Ascending aorta (tissue), 2 donors: ENCODE measurements around the gene MYO18A. TPM values are rescaled to one million over a fixed set of nuclear protein-coding genes. Genes with fewer than 3 reads are reported as not detected.

Source experiments
- DNase-seq, 2 donors: peaks; one replicate each; pipeline ENCODE4 v3.0.0-alpha.2; 2019; ENCODE audit warnings: low spot score in 2 of 2
- H3K27ac ChIP-seq, 2 donors: fragments of 200-600 bp; sonication (generic); one replicate each; pipeline ENCODE4 v1.5.1; 2016 to 2017; ENCODE audit warnings: mild to moderate bottlenecking in 1 of 2
- H3K27me3 ChIP-seq: fragments of 200-600 bp; sonication (generic); one replicate; pipeline ENCODE4 v1.5.1; 2017
- H3K36me3 ChIP-seq, 2 donors: fragments of 200-600 bp; sonication (generic); one replicate each; pipeline ENCODE4 v1.5.1; 2016
- H3K4me1 ChIP-seq, 2 donors: fragments of 200-600 bp; sonication (generic); one replicate each; pipeline ENCODE4 v1.5.1; 2016 to 2017; ENCODE audit warnings: mild to moderate bottlenecking in 1 of 2
- H3K4me3 ChIP-seq, 2 donors: fragments of 200-600 bp; sonication (generic); one replicate each; pipeline ENCODE4 v1.5.1; 2016 to 2017; ENCODE audit warnings: mild to moderate bottlenecking in 1 of 2
- H3K9me3 ChIP-seq, 2 donors: fragments of 200-600 bp; sonication (generic); one replicate each; pipeline ENCODE4 v1.5.1; 2016
- intact Hi-C: fragments of 100-400 bp; cut with DNase I; formaldehyde crosslinking; loops from one replicate; pipeline ENCODE4 v1.15.1; 2023
- total RNA-seq: library from RNA; depleted of rRNA; stranded (reverse); fragments of >200 nt; gene quantifications from one replicate; pipeline ENCODE4 v1.1.0, GENCODE V29; 2016
- TF ChIP-seq, protein P1 (sequence below), 3 experiments: fragments of 200-600 bp in 2 of 3; fragments of 450-650 bp in 1 of 3; sonication (generic) in 2 of 3; IDR thresholded peaks; one replicate each; pipeline ENCODE4 v1.5.1; 2016 to 2019; ENCODE audit warnings: antibody characterized with exemption in 3 of 3, mild to moderate bottlenecking in 1 of 3, moderate library complexity in 1 of 3

Gene MYO18A
- total RNA-seq, 1 donor from 2014 or later, result 185 TPM

DNA sequence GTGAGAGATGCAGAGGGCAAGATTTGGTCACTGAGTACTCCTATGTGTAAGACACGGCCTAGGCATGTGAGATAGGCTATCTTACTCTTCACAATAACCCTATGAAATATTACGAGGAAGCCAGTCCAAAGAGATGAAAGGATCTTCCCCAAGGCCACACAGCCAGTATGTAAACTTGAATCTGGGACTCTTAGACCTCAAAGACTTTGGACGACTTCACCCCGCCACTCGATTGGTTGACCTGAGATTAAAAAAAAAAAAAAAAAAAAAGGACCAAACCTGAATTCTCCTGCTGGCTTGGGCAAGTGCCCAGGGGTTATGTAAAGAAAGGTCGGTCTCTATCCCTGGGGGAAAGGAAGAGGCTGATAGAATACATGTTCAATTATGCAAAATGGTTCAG is 104.1 kb downstream of the MYO18A start:
- Histone ChIP-seq H3K27ac (no peak overlapping the region), H3K27me3 (no peaks in the 10 kb centered on the region), H3K36me3 (peaks cover 29 to 41% of the 10 kb centered on the region in 2 donors), H3K9me3 (no peaks in the 10 kb centered on the region), H3K4me3 (no peak overlapping the region), H3K4me1 (no peaks in the 10 kb centered on the region)
- intact Hi-C loops, result no loop called here
- TF ChIP-seq, protein P1, sequence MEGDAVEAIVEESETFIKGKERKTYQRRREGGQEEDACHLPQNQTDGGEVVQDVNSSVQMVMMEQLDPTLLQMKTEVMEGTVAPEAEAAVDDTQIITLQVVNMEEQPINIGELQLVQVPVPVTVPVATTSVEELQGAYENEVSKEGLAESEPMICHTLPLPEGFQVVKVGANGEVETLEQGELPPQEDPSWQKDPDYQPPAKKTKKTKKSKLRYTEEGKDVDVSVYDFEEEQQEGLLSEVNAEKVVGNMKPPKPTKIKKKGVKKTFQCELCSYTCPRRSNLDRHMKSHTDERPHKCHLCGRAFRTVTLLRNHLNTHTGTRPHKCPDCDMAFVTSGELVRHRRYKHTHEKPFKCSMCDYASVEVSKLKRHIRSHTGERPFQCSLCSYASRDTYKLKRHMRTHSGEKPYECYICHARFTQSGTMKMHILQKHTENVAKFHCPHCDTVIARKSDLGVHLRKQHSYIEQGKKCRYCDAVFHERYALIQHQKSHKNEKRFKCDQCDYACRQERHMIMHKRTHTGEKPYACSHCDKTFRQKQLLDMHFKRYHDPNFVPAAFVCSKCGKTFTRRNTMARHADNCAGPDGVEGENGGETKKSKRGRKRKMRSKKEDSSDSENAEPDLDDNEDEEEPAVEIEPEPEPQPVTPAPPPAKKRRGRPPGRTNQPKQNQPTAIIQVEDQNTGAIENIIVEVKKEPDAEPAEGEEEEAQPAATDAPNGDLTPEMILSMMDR (IDR thresholded peaks at IDR 0.05), result no peak
- DNase-seq, result no peak

DNA sequence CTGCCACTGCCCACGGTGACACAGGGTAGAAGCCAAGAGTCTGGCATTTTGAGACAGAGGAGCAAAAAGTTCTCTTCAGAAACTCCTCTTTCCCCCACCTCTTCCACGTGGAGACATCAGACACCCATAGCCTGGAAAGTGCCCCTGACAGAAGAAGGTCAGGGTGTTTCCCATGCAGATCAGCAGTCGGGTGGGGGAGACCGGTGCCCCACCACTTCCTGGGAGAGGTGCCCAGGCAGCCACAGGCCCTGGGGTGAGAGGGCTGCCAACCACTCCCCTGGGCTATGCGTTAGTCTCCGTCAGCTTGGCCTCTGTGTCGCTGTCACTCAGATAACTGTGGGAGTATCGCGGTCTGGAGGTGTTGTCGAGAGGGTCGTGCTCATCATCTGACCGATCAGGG is 105.7 kb downstream of the MYO18A start:
- Histone ChIP-seq H3K36me3 (peaks cover 13 to 25% of the 10 kb centered on the region in 2 donors), H3K27me3 (no peaks in the 10 kb centered on the region), H3K9me3 (no peaks in the 10 kb centered on the region), H3K27ac (no peak overlapping the region), H3K4me3 (no peak overlapping the region), H3K4me1 (peaks cover 0 to 9% of the 10 kb centered on the region in 2 donors)
- TF ChIP-seq, protein P1 (IDR thresholded peaks at IDR 0.05), result no peak
- no peak for DNase-seq
- intact Hi-C loops, result no loop called here

DNA sequence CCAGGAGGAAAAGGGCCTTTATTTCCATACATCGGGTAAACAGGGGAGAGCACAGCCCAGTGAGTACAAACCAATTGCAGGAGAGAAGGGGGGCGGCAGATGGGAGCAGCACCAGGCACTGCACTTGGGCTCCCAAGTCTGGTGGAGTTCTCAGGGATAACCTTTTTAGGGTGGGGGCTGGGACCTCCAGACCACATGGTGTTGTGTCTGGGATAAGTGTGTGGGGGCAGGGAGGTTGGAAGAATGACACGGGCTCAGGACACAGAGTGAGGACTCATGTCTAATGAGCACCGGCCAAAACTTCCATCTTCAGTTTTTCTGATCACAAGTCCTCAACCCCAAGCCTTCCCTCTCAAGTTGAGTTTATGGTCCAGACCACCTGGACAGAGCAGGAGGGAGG is 106.7 kb downstream of the MYO18A start:
- no peak for DNase-seq
- Histone ChIP-seq H3K4me3 (no peak overlapping the region), H3K36me3 (peaks cover 5 to 16% of the 10 kb centered on the region in 2 donors), H3K27ac (no peak overlapping the region), H3K4me1 (peaks cover 0 to 9% of the 10 kb centered on the region in 2 donors), H3K9me3 (no peaks in the 10 kb centered on the region), H3K27me3 (no peaks in the 10 kb centered on the region)
- intact Hi-C loops, result no loop called here
- TF ChIP-seq, protein P1 (IDR thresholded peaks at IDR 0.05), result no peak

DNA sequence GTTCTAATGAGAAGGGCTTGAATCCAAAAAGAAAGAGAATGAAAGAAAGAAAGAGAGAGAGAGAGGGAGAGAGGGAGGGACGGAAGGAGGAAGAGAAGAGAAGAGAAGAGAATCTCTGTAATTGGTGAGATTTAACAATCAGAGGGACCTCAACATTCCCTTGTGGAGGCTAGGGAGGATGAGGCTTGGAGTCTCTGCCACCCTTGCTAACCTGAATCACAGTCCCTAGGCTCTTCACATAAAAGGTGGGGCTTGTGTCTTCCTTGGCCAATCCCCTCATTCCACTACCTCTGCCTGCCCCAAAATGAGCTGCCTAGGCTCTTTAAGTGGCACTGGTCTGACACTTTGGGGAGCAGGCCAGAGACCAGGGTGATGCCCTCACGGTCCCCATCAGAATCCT is 107.2 kb downstream of the MYO18A start:
- DNase-seq, result no peak
- Histone ChIP-seq H3K9me3 (no peaks in the 10 kb centered on the region), H3K4me1 (peaks cover 0 to 9% of the 10 kb centered on the region in 2 donors), H3K27ac (no peak overlapping the region), H3K36me3 (peaks cover under 1 to 13% of the 10 kb centered on the region in 2 donors), H3K27me3 (no peaks in the 10 kb centered on the region), H3K4me3 (no peak overlapping the region)
- TF ChIP-seq, protein P1 (IDR thresholded peaks at IDR 0.05), result no peak
- intact Hi-C loops, result no loop called here

DNA sequence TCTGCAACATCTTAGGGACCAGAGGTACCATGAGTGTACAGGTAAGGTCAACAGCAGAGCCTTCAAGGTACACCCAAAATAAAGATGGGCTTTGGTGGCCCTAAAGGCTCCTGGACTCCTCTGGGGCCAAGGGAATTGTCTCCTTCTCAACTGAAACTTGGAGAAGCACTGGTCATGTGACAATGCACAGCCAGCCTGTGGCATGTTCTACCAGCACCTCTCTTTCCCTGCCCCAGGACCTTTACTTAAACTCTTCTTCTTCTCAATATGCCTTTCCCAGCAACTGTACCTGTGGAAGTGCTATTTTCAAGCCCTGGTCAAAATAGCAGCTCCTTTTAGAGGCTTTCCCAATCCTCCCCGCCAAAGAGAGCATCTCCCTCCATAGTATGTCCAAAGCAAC is 108.9 kb downstream of the MYO18A start:
- TF ChIP-seq, protein P1 (IDR thresholded peaks at IDR 0.05), result no peak
- intact Hi-C loops, result no loop called here
- Histone ChIP-seq H3K27ac (no peak overlapping the region), H3K4me3 (no peak overlapping the region), H3K27me3 (no peaks in the 10 kb centered on the region), H3K36me3 (no peaks in the 10 kb centered on the region), H3K4me1 (peaks cover 0 to 9% of the 10 kb centered on the region in 2 donors), H3K9me3 (no peaks in the 10 kb centered on the region)
- no peak for DNase-seq

DNA sequence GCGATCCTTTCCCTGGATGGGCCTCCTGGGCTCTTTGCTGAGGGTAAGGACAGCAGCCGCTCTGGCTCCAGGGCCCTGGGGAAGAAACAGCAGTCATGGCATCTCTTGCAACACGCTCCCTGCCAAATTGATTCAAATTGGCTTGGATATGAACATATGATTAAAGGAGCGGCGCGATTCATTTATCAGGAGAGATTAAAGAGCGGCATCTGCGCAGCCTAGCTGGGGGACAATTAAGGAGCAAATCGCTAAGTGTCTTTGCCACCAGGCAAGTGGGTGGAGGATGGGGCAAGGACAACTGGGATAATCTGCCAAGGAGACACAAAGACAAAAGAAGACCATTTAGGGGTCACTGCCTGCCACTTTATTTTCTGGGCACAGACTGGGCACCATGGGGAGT is 109.4 kb downstream of the MYO18A start:
- H3K27ac ChIP-seq, result no peak overlapping the region
- DNase-seq, result no peak
- no peaks in the 10 kb centered on the region for H3K9me3 ChIP-seq
- H3K36me3 ChIP-seq, result no peaks in the 10 kb centered on the region
- H3K4me3 ChIP-seq, result no peak overlapping the region
- no peaks in the 10 kb centered on the region for H3K27me3 ChIP-seq
- intact Hi-C loops, result no loop called here
- H3K4me1 ChIP-seq, result peaks cover 0 to 9% of the 10 kb centered on the region in 2 donors
- TF ChIP-seq, protein P1 (IDR thresholded peaks at IDR 0.05), result no peak
